Activated naive CD8-positive, alpha-beta T cell treated with anti-CD3 and anti-CD28 coated beads, Interleukin-2, amount 10 ng/mL, durations not matched to agents 7 days and 5 days (primary cell): ENCODE measurements around the gene SHANK3. TPM values are rescaled to one million over a fixed set of nuclear protein-coding genes. Genes with fewer than 3 reads are reported as not detected.
"Not testable (repeated sequence)": the region's sequence is repeated elsewhere in the genome, so short reads cannot be mapped to it uniquely, and the experiment has no call there.

Experiments used
- ATAC-seq: fragments of 150-1000 bp; cut with Tn5 transposase; one replicate; pipeline ENCODE4 v1.10.0; 2021; ENCODE audit warnings: low read depth, moderate library complexity
- POLR2A ChIA-PET: fragments of 350-600 bp; sonication (Branson Sonifier 250); formaldehyde crosslinking; loops from one replicate; lab custom pipeline; 2021; ENCODE audit warnings: antibody characterized with exemption; lab: Charles Lee
- DNase-seq: peaks from one replicate; pipeline ENCODE4 v3.0.0; 2021
- H3K27ac Mint-ChIP-seq: one replicate; pipeline ENCODE4 v1.8.0; 2022; ENCODE audit warnings: mild to moderate bottlenecking, mixed read lengths
- H3K27me3 Mint-ChIP-seq: one replicate; pipeline ENCODE4 v1.8.0; 2022; ENCODE audit warnings: mild to moderate bottlenecking, moderate library complexity, mixed read lengths
- H3K36me3 Mint-ChIP-seq: one replicate; pipeline ENCODE4 v1.8.0; 2021; ENCODE audit warnings: mild to moderate bottlenecking, mixed read lengths
- H3K4me1 Mint-ChIP-seq: one replicate; pipeline ENCODE4 v1.8.0; 2021; ENCODE audit warnings: mixed read lengths
- H3K4me3 Mint-ChIP-seq: one replicate; pipeline ENCODE4 v1.8.0; 2022; ENCODE audit warnings: mild to moderate bottlenecking, moderate library complexity, mixed read lengths
- H3K9me3 Mint-ChIP-seq: one replicate; pipeline ENCODE4 v1.8.0; 2021; ENCODE audit warnings: mixed read lengths
- total RNA-seq, 2 experiments: library from RNA; stranded (reverse); gene quantifications; one replicate each; pipeline ENCODE4 v1.2.3, GENCODE V29; 2021

SHANK3 gene
- total RNA-seq, 2 experiments from 2014 or later: 0.06 TPM; not detected in 1

DNA sequence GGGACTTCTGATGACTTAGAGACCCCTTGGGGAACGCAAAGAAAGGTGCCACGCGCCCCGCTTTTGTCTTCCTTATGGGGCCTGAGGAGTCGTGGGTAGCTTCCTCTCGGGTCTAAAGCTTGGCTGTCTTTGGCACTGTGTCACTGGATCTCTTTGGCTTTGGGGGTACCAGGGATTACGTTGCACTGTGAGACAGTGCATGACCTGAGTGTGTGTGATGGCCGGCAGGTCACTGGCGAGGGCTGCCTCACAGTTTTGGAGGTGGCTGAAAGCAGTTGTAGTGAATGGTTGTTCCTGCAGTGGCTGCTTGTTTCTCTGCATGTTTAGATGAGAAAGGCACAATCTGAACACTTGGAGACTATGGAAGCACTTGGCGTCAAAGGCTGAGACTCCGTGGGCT is 38.9 kb upstream of the SHANK3 start:
- Mint-ChIP-seq H3K27me3 (no peaks in the 10 kb centered on the region), H3K36me3 (peaks cover 2% of the 10 kb centered on the region), H3K4me1 (peaks cover 4% of the 10 kb centered on the region), H3K4me3 (no peak overlapping the region), H3K27ac (no peak overlapping the region), H3K9me3 (peaks cover 3% of the 10 kb centered on the region)
- POLR2A ChIA-PET: interaction anchor here (1.0 kb wide), 1 partner anchor 13 kb away, joined by 4 read pairs; no protein-coding TSS in a partner anchor
- DNase-seq: no peak
- ATAC-seq: no peak

DNA sequence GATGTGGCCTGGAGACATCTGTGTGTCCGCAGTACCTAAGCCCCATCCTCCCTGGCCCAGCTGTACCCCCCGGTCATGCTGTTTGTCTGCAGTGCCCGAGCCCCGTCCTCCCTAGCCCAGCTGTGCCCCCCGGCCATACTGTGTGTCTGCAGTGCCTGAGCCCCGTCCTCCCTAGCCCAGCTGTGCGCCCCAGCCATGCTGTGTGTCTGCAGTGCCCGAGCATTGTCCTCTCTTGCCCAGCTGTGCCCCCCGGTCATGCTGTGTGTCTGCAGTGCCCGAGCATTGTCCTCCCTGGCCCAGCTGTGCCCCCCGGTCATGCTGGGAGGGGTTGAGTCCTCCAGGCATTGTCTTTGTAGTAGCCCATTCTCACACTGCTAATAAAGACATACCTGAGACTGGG is 37.0 kb upstream of the SHANK3 start:
- POLR2A ChIA-PET: no interaction called here
- peaks cover 2% of the 10 kb centered on the region for H3K4me1 Mint-ChIP-seq

DNA sequence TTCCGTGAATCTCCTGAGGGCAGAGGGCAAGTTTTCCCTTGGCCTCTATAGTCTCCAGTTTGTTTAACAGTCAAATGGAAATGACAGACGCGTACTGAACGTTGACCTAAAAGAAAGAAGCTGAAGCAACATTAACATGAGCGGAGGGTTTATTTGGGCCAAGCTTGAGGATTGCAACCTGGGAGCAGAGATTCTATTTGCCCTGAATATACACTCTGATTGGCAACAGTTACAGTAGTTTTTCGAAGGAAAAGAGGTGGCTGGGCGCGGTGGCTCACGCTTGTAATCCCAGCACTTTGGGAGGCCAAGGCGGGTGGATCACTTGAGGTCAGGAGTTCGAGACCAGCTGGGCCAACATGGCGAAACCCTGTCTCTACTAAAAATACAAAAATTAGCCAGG is 32.3 kb upstream of the SHANK3 start:
- H3K27ac Mint-ChIP-seq, H3K4me1 Mint-ChIP-seq, DNase-seq, H3K27me3 Mint-ChIP-seq, H3K9me3 Mint-ChIP-seq, H3K36me3 Mint-ChIP-seq, ATAC-seq, H3K4me3 Mint-ChIP-seq, POLR2A ChIA-PET: not testable (repeated sequence)

More for the DNA sequence above, 37.0 kb upstream of the SHANK3 start:
- peaks cover 2% of the 10 kb centered on the region for H3K36me3 Mint-ChIP-seq
- ATAC-seq: no peak
- peaks cover 3% of the 10 kb centered on the region for H3K9me3 Mint-ChIP-seq
- no peak overlapping the region for H3K4me3 Mint-ChIP-seq
- H3K27ac Mint-ChIP-seq: no peak overlapping the region
- DNase-seq: no peak
- H3K27me3 Mint-ChIP-seq: peaks cover 2% of the 10 kb centered on the region

DNA sequence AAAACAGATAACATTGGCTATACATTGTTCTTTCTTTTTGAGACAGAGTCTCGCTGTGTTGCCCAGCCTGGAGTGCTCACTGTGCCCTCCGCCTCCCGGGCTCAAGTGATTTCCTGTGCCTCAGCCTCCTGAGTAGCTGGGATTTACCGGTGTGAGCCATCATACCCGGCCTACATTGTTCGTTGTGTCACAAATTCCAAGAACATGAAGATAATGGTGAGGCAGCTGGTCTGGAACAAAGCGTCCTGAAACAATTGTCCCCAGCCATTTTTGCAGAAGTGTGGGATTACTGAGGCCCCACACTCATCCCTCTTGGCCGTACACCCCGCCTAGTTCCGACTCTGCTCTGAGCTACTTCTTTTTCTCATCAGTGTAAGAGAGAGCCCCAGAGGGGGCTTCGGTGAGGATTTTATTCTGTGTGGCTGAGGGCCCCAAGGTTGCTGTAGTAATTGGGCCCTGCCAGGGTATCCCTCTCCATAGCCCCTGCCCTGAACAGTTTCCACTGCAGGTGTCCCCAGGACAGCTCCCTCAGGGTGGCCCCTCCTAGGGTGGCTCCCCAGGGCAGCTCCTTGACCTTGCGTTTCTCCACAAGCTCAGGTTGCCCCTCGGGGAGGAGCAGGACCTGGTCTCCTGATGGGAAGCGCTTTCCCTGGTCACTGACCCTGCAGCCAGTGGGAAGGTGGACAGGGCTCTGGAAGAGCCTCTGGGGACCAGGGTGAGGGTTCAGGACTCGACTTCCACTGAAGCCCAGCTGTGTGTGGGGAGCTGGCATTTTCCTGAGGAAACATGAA is 31.6 kb upstream of the SHANK3 start:
- no peaks in the 10 kb centered on the region for H3K9me3 Mint-ChIP-seq
- no peak for DNase-seq
- H3K36me3 Mint-ChIP-seq: no peaks in the 10 kb centered on the region
- POLR2A ChIA-PET: no interaction called here
- peaks cover 8% of the 10 kb centered on the region for H3K27me3 Mint-ChIP-seq
- H3K27ac Mint-ChIP-seq: no peak overlapping the region
- H3K4me1 Mint-ChIP-seq: no peaks in the 10 kb centered on the region
- no peak overlapping the region for H3K4me3 Mint-ChIP-seq
- ATAC-seq: no peak

DNA sequence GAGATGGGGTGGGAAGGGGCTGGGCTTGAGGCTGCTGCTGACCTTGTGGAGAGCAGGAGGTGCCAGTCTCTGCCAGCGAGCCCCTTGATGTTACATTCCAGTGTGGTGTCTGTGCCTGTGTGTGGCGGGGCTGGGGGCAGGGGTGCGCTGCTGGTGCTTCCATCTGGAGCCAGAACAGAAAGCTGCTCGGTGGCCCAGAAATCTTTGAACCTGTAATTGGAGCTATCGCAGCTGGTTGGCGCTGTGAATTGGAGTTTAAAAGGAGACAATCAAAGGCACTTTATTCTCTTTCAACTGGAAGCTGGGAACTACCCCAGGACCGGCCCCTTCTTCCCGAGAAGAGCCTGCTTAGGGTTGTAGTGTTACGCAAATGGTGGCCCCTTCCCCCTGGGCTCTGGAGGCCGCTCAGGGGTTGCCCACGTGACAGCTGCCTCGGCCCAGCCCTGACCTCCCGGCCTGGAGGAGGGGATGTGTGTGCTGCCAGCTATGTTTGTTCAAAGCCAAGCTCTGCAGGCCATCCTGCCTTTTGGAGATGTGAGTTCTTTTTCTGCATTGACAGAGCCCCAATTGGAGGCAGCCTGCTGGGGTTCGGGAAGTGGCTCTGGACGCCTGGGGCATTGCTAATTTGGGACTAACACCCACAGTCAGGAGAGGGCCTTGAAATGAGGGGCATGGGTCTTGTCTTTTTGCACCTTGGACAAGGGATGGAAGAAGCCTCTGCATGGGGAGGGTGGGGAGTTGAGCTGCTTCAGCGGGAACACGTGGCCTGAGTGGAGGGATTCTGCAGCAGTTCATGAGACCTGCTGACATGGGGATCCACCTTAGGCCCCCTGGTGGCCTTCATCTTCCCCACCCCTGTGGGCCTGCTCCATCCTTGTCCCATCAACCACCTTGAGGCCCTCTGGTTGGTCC is 30.7 kb upstream of the SHANK3 start:
- no peaks in the 10 kb centered on the region for H3K4me1 Mint-ChIP-seq
- POLR2A ChIA-PET: no interaction called here
- ATAC-seq: no peak

DNA sequence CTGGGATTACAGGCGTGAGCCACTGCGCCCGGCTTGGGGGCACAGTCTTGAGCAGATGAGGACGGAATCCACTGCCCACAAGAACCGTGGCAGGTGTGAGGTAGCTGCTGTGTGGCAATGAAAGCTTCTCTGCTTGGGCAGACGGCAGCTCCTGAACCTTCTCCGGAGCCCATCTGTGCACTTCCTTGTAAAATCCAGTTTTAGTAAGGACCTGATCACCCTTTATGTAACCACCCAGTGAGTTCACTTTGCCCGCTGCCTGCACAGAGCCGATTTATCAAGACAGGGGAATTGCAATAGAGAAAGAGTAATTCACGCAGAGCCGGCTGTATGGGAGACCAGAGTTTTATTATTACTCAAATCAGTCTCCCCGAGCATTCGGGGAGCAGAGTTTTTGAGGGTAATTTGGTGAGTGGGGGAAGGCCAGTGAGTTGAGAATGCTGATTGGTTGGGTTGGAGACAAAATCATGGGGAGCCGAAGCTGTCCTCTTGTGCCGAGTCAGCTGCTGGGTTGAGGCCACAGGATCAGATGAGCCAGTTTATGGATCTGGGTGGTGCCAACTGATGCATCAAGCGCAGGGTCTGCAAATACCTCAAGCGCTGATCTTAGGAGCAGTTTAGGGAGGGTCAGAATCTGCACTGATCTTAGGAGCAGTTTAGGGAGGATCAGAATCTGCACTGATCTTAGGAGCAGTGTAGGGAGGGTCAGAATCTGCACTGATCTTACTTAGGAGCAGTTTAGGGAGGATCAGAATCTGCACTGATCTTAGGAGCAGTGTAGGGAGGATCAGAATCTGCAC is 29.4 kb upstream of the SHANK3 start:
- POLR2A ChIA-PET, ATAC-seq, DNase-seq, H3K27ac Mint-ChIP-seq, H3K36me3 Mint-ChIP-seq, H3K4me1 Mint-ChIP-seq, H3K4me3 Mint-ChIP-seq, H3K9me3 Mint-ChIP-seq, H3K27me3 Mint-ChIP-seq: not testable (repeated sequence)

More for the DNA sequence above, 30.7 kb upstream of the SHANK3 start:
- Mint-ChIP-seq H3K4me3 (no peak overlapping the region), H3K9me3 (peaks cover 3% of the 10 kb centered on the region), H3K27me3 (peaks cover 8% of the 10 kb centered on the region), H3K36me3 (no peaks in the 10 kb centered on the region), H3K27ac (no peak overlapping the region)
- DNase-seq: no peak

DNA sequence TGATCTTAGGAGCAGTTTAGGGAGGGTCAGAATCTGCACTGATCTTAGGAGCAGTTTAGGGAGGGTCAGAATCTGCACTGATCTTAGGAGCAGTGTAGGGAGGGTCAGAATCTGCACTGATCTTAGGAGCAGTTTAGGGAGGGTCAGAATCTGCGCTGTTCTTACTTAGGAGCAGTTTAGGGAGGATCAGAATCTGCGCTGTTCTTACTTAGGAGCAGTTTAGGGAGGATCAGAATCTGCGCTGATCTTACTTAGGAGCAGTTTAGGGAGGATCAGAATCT is 28.9 kb upstream of the SHANK3 start:
- POLR2A ChIA-PET, H3K4me1 Mint-ChIP-seq, H3K27me3 Mint-ChIP-seq, H3K9me3 Mint-ChIP-seq, H3K36me3 Mint-ChIP-seq, H3K27ac Mint-ChIP-seq, H3K4me3 Mint-ChIP-seq, DNase-seq, ATAC-seq: not testable (repeated sequence)

DNA sequence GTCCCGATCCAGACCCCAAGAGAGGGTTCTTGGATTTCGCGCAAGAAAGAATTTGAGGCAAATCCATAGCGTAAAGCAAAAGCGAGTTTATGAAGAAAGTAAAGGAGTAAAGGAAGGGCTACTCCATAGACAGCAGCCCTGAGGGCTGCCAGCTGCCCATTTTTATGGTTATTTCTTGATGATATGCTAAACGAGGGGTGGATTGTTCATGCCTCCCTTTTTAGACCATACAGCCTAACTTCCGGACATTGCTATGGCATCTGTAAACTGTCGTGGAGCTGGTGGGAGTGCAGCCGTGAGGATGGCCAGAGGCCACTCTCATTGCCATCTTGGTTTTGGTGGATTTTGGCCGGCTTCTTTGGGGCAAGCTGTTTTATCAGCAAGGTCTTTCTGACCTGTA is 19.4 kb upstream of the SHANK3 start:
- no peak for ATAC-seq
- Mint-ChIP-seq H3K27ac (no peak overlapping the region), H3K36me3 (no peaks in the 10 kb centered on the region), H3K27me3 (peaks cover 11% of the 10 kb centered on the region), H3K9me3 (peaks cover 5% of the 10 kb centered on the region), H3K4me3 (no peak overlapping the region), H3K4me1 (no peaks in the 10 kb centered on the region)
- POLR2A ChIA-PET: no interaction called here
- DNase-seq: no peak

DNA sequence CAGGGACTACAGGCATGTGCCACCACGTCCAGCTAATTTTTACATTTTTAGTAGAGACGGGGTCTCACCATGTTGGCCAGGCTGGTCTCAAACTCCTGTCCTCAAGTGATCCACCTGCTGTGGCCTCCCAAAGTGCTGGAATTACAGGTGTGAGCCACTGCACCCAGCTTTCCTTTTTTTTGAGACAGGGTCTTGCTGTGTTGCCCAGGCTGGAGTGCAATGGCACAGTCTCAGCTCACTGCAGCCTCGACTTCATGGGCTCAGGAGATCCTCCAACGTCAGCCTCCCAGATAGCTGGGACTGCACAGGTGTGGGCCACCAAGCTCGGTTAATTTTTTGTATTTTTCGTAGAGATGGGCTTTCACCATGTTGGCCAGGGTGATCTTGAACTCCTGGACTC is 18.0 kb upstream of the SHANK3 start:
- H3K36me3 Mint-ChIP-seq, DNase-seq, H3K4me3 Mint-ChIP-seq, H3K4me1 Mint-ChIP-seq, POLR2A ChIA-PET, H3K27ac Mint-ChIP-seq, H3K9me3 Mint-ChIP-seq, ATAC-seq: not testable (repeated sequence)
- peaks cover 11% of the 10 kb centered on the region for H3K27me3 Mint-ChIP-seq

DNA sequence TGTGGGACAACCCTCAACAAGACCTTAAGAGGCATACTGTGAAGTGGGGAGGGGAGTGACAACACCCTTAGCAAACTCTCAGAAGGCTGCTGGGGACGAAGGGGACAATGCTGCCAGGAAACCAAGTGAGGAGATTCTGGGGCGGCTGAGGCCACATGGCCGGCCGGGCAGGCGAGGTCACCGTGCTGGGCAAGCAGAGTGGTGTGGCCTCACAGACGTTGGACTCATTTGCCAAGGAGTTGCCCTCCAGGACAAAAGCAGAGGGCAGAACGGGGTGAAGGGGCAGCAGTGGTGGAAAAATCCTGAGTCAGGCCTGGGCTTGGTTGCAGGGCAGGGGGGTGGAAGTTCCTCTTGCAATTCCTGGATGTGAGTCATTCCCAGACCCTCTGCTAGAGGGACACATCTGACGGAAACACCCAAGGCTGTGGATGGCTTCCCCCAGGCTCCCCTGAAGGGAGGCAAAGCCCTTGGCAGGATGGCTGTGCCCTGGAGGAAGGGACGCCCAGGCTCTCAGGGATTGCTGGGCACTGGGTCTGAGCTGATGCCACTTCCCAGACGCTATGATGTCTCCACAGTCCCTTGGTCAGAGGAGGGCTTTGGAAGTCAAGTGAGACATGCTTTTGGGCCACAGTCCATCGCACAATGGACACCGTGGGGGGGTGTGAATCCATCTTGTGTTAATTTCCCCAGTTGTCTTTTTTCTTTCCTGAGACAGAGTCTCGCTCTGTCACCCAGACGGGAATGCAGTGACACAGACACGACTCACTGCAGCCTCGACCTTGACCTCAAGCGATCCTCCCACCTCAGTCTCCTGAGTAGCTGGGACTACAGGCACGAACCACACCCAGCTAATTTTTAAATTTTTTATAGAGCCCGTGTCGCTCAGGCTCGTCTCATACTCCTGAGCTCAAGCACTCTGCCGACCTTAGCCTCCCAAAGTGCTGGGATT is 16.2 kb upstream of the SHANK3 start:
- DNase-seq (no peak), ATAC-seq (no peak)
- Mint-ChIP-seq H3K4me1 (no peaks in the 10 kb centered on the region), H3K36me3 (no peaks in the 10 kb centered on the region), H3K4me3 (no peak overlapping the region), H3K9me3 (no peaks in the 10 kb centered on the region), H3K27ac (no peak overlapping the region), H3K27me3 (peaks cover 10% of the 10 kb centered on the region)
- POLR2A ChIA-PET: no interaction called here

DNA sequence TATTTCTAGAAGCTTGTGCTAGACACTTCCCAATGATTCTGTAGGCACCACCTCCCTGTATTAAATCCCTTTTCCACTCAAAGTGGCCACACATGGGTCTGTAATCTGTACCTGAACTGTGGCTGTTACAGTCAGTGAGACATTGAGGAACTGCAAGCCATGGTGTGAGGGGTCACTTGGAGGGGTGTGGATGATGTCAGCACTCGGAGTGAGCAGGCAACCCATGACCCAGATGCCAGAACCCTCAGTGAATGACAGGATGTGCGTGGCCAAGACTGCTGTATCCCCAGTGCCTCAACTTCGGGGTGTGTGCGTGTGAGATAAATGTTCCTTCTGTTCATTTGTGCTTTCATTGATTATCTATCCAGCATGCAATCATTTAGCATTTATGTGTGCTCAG is 14.7 kb upstream of the SHANK3 start:
- Mint-ChIP-seq H3K4me3 (no peak overlapping the region), H3K36me3 (no peaks in the 10 kb centered on the region), H3K9me3 (no peaks in the 10 kb centered on the region), H3K27ac (no peak overlapping the region), H3K4me1 (no peaks in the 10 kb centered on the region), H3K27me3 (peaks cover 5% of the 10 kb centered on the region)
- POLR2A ChIA-PET: no interaction called here
- DNase-seq: no peak
- ATAC-seq: no peak

DNA sequence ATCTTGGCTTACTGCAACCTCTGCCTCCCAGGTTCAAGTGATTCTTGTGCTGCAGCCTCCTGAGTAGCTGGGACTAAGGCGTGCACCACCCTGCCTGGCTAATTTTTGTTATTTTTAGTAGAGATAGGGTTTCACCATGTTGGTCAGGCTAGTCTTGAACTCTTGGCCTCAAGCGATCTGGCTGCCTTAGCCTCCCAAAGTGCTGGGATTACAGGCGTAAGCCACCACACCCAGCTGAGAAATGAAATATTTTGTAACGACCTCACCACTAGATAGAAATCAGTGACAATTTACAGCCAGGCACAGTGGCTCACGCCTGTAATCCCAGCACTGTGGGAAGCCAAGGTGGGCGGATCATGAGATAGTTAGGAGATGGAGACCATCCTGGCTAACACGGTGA is 12.9 kb upstream of the SHANK3 start:
- H3K4me1 Mint-ChIP-seq, H3K36me3 Mint-ChIP-seq, H3K4me3 Mint-ChIP-seq, H3K27ac Mint-ChIP-seq, H3K27me3 Mint-ChIP-seq, H3K9me3 Mint-ChIP-seq, DNase-seq, ATAC-seq: not testable (repeated sequence)
- POLR2A ChIA-PET: interaction anchor here (0.7 kb wide), 1 partner anchor 17 kb away, joined by 3 read pairs; no protein-coding TSS in a partner anchor
